Measurements from ENCODE around the gene HIPK2. TPM values are rescaled to one million over a fixed set of nuclear protein-coding genes. Genes with fewer than 3 reads are reported as not detected.

The HIPK2 gene
- total and polyA plus RNA-seq, 8 donors: 3.4 to 103 (median 38.6) TPM

DNA sequence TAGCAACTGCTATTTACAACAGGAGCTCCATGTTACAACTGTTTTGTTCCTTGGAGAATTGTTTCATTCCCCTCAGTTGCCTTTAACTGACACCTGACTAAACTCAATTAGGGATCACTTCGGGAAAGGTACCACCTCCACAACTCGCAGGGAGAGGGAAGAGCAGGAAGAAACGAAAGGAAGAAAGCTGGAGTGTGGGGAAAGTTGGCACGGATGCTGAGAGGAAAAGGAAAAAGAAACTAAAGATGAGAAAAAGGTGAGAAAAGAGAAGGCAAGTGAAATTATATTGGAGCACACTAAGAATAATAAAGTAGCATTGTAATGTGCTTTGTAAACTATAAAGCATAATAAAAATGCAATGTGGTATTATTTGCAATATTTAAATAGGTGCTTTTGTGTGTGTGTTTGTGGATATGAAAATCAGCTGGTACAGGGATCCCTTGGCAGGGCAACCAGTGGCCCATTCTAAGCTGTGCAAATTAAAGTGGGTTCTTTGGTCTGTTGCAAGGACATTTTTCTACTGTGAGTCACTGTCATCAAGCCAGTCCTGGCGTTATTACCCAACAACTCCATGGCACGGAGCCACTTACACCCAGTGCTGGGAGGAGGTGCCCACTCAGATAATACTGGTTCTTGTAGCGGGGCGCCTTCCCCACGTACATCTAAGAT, 45.9 kb downstream of the HIPK2 start:
- peaks cover 0 to 8% (median 4%) of the 10 kb centered on the region in 4 donors for H3K36me3 ChIP-seq
- H3K9me3 ChIP-seq: no peaks in the 10 kb centered on the region
- H3K27ac ChIP-seq: peak overlapping the region; percentile 47 to 88 (median 76)
- WGBS, 5 donors: 27 to 36% (median 31%) methylated on average over 8 to 9 of the region's 9 CpGs
- H3K27me3 ChIP-seq: no peaks in the 10 kb centered on the region
- H3K4me1 ChIP-seq: peaks cover 60 to 98% (median 69%) of the 10 kb centered on the region in 4 donors
- DNase-seq: peak; percentile 77 to 91
- no peak overlapping the region for H3K4me3 ChIP-seq
- peak; percentile 50 to 90 (median 71) for TF ChIP-seq POLR2AphosphoS5 (IDR thresholded peaks at IDR 0.05)
- peak; percentile 31 for TF ChIP-seq EP300 (IDR thresholded peaks at IDR 0.05)
- no peak for TF ChIP-seq POLR2A (IDR thresholded peaks at IDR 0.05)
- intact Hi-C loops (cut with DNase I; ENCODE audit: low total_unique reads): no loop called here

DNA sequence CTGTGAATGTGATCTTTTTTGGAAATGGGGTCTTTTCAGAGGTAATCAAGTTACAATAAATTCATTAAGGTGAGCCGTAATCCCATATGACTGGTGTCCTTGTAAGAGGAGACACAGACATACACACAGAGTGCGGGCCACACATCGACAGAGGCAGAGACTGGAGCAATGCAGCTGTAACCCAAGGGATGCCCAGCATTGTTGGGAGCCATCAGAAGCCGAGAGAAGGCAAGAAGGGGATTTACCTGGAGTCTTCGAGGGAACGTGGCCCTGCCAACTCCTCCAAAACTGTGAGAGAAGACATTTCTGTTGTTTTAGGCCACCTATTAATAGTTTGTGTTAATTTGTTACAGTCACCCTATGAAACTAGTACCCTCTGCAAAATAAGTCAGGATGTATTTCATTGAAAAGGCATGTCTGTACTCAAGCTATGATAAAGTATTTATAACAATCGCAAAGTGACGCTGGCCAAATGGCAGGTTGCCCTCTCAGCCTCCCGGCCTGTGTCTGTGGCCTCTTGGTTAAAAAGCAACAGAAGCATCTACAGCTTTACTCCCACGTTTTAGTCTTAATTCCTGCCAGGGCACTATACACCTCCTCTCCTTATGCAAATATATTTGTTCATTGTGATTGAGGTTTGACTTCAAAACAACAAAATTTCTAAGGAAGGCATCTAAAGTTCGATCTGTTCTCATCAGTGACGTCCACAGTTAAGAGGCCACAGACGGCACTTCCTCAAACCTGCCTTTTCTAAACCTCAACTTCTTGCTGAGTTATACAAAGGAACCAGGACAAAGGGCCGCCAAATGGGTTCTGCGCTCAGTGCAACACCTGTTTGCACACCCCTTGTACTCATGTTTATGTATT, 46.8 kb downstream of the HIPK2 start:
- intact Hi-C loops (cut with DNase I; ENCODE audit: low total_unique reads): no loop called here
- Histone ChIP-seq H3K4me3 (no peak overlapping the region), H3K9me3 (no peaks in the 10 kb centered on the region), H3K36me3 (peaks cover 0 to 8% (median 4%) of the 10 kb centered on the region in 4 donors), H3K27me3 (no peaks in the 10 kb centered on the region), H3K4me1 (peaks cover 62 to 98% (median 70%) of the 10 kb centered on the region in 4 donors), H3K27ac (peak overlapping the region; percentile 9 to 88 (median 76))
- peak; percentile 52 to 65 for DNase-seq
- no peak for TF ChIP-seq EP300 (IDR thresholded peaks at IDR 0.05)
- TF ChIP-seq POLR2AphosphoS5 (IDR thresholded peaks at IDR 0.05): peak in 1 of 3 donors; percentile 27
- 38 to 52% (median 43%) methylated on average over 15 of the region's 15 CpGs for WGBS, 5 donors

DNA sequence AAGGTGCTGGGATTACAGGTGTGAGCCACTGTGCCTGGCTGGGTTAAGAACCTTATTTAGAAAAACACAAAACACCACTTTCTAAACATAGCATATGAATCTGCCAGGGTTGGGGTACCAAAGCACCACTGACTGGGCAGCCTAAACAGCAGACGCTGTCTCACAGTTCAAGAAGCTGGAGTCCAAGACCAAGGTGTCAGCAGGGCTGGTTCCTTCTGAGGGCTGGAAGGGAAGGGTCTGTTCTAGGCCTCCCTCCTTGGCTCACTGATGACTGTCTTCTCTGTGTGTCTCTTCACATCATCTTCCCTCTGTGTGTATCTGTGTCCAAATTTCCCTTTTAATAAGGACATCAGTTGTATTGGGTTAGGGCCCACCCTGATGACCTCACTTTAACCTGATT, 49.6 kb downstream of the HIPK2 start:
- DNase-seq: no peak
- H3K4me3 ChIP-seq: no peak overlapping the region
- peak overlapping the region in 2 of 5 donors; percentile 25 to 50 for H3K27ac ChIP-seq
- WGBS, 5 donors: 98 to 100% (median 100%) methylated on average over 1 of the region's 1 CpG
- no peaks in the 10 kb centered on the region for H3K27me3 ChIP-seq
- peaks cover 0 to 8% (median 4%) of the 10 kb centered on the region in 4 donors for H3K36me3 ChIP-seq
- TF ChIP-seq CTCF (IDR thresholded peaks at IDR 0.05) (no peak), POLR2A (IDR thresholded peaks at IDR 0.05) (no peak), POLR2AphosphoS5 (IDR thresholded peaks at IDR 0.05) (no peak), EP300 (IDR thresholded peaks at IDR 0.05) (no peak)
- H3K9me3 ChIP-seq: no peaks in the 10 kb centered on the region
- H3K4me1 ChIP-seq: peaks cover 54 to 97% (median 58%) of the 10 kb centered on the region in 4 donors
- intact Hi-C loops (cut with DNase I; ENCODE audit: low total_unique reads): no loop called here

GRCh38 chr7:139727151-139727705, 50.6 kb downstream of the HIPK2 start:
- WGBS, 5 donors: 61 to 73% (median 69%) methylated on average over 3 of the region's 3 CpGs
- DNase-seq: no peak
- peaks cover 0 to 8% (median 4%) of the 10 kb centered on the region in 4 donors for H3K36me3 ChIP-seq
- no peak overlapping the region for H3K4me3 ChIP-seq
- TF ChIP-seq POLR2AphosphoS5 (IDR thresholded peaks at IDR 0.05) (no peak), EP300 (IDR thresholded peaks at IDR 0.05) (no peak), CTCF (IDR thresholded peaks at IDR 0.05) (no peak), POLR2A (IDR thresholded peaks at IDR 0.05) (no peak)
- no peaks in the 10 kb centered on the region for H3K27me3 ChIP-seq
- H3K9me3 ChIP-seq: no peaks in the 10 kb centered on the region
- intact Hi-C loops (cut with DNase I; ENCODE audit: low total_unique reads): no loop called here
- peaks cover 46 to 97% (median 58%) of the 10 kb centered on the region in 4 donors for H3K4me1 ChIP-seq
- H3K27ac ChIP-seq: peak overlapping the region in 4 of 5 donors; percentile 10 to 70 (median 40)

DNA sequence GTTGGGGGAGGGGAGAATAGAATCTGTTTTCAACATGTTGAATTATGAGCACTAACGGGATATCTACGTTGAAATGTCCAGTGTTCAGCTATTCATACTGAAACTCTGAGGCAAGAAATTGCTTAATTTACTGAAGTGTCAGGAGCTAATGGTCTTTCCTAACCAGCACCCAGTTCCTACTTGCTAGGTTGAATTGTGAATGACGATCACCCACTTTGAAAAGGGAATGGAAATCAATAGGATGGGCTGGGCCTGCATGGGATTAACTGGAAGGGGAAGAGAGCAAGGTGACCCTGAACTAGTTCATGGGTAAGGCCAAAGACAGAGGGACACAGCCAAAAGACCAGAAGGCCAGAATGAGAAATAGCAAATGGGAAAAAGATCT, 51.3 kb downstream of the HIPK2 start:
- no peaks in the 10 kb centered on the region for H3K27me3 ChIP-seq
- peak overlapping the region in 4 of 5 donors; percentile 10 to 70 (median 40) for H3K27ac ChIP-seq
- H3K9me3 ChIP-seq: no peaks in the 10 kb centered on the region
- WGBS, 5 donors: 75 to 91% (median 81%) methylated on average over 3 of the region's 3 CpGs
- peaks cover 43 to 97% (median 58%) of the 10 kb centered on the region in 4 donors for H3K4me1 ChIP-seq
- no peak for DNase-seq
- H3K36me3 ChIP-seq: peaks cover 0 to 8% (median 4%) of the 10 kb centered on the region in 4 donors
- no peak overlapping the region for H3K4me3 ChIP-seq
- intact Hi-C loops (cut with DNase I; ENCODE audit: low total_unique reads): no loop called here
- TF ChIP-seq POLR2AphosphoS5 (IDR thresholded peaks at IDR 0.05) (no peak), CTCF (IDR thresholded peaks at IDR 0.05) (no peak), POLR2A (IDR thresholded peaks at IDR 0.05) (no peak), EP300 (IDR thresholded peaks at IDR 0.05) (no peak)

Measured in stomach (tissue), 9 donors.